Suprapubic skin (tissue), 4 donors: ENCODE data around the gene TRAF7.
"Not testable (repeated sequence)": the region's sequence is repeated elsewhere in the genome, so short reads cannot be mapped to it uniquely, and the experiment has no call there.

Experiments used
- EP300 ChIP-seq: sonication (generic); formaldehyde crosslinking; IDR thresholded peaks from one replicate; pipeline ENCODE4 v1.6.1; 2017; ENCODE audit warnings: antibody characterized with exemption
- POLR2A ChIP-seq, 2 donors: fragments of 450-650 bp; IDR thresholded peaks; one replicate each; pipeline ENCODE4 v1.6.1; 2017; ENCODE audit warnings: antibody characterized with exemption in 2 of 2, mild to moderate bottlenecking in 2 of 2, moderate library complexity in 2 of 2
- POLR2AphosphoS5 ChIP-seq, 3 donors: sonication (generic); formaldehyde crosslinking; IDR thresholded peaks; one replicate each; pipeline ENCODE4 v1.6.1; 2017; ENCODE audit warnings: antibody characterized with exemption in 3 of 3
- TF ChIP-seq, protein P1 (sequence below), 2 donors: fragments of 200-600 bp in 1 of 2; fragments of 450-650 bp in 1 of 2; sonication (generic) in 1 of 2; IDR thresholded peaks; one replicate each; pipeline ENCODE4 v1.5.1; 2016 to 2019; ENCODE audit warnings: antibody characterized with exemption in 2 of 2, mild to moderate bottlenecking in 1 of 2, moderate library complexity in 1 of 2

DNA sequence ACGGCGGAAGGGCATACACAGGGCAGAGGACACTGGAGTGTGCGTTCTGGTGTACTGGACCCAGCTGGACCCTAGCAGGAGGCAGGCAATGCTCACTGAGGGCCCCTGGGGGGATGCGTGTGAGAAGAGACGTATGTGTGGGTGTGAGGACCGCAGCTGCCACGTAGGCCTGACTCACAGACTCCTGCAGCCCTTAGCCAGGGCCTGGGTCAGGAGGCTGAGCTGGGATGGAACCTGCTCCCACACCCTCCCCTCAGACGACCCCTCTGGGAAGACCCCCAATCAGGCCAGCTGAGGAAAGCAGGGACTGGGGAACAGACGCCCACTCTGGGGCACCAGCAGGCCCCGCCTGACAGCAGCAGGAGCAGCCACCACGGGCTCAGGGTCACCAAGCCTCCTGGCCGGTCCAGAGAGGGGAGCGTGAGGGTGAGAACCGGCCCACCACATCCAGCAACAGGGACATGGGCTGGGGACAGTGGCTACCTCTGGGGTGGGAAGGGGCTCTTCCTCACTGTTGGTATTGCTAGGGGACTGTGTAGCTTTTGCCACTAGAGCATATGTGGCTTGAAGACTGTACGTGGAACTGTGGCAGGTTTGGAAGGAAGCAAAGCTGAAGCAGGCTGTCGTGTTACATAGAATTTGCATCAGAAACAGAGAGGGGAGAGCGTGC, 48.3 kb upstream of the TRAF7 start:
- TF ChIP-seq POLR2A (IDR thresholded peaks at IDR 0.05); EP300; POLR2AphosphoS5 (IDR thresholded peaks at IDR 0.05): not testable (repeated sequence)
- TF ChIP-seq, protein P1, sequence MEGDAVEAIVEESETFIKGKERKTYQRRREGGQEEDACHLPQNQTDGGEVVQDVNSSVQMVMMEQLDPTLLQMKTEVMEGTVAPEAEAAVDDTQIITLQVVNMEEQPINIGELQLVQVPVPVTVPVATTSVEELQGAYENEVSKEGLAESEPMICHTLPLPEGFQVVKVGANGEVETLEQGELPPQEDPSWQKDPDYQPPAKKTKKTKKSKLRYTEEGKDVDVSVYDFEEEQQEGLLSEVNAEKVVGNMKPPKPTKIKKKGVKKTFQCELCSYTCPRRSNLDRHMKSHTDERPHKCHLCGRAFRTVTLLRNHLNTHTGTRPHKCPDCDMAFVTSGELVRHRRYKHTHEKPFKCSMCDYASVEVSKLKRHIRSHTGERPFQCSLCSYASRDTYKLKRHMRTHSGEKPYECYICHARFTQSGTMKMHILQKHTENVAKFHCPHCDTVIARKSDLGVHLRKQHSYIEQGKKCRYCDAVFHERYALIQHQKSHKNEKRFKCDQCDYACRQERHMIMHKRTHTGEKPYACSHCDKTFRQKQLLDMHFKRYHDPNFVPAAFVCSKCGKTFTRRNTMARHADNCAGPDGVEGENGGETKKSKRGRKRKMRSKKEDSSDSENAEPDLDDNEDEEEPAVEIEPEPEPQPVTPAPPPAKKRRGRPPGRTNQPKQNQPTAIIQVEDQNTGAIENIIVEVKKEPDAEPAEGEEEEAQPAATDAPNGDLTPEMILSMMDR (IDR thresholded peaks at IDR 0.05) = not testable (repeated sequence)
